ENCODE results near the gene NCOA7. TPM values are rescaled to one million over a fixed set of nuclear protein-coding genes. Genes with fewer than 3 reads are reported as not detected.

Gene NCOA7, protein sequence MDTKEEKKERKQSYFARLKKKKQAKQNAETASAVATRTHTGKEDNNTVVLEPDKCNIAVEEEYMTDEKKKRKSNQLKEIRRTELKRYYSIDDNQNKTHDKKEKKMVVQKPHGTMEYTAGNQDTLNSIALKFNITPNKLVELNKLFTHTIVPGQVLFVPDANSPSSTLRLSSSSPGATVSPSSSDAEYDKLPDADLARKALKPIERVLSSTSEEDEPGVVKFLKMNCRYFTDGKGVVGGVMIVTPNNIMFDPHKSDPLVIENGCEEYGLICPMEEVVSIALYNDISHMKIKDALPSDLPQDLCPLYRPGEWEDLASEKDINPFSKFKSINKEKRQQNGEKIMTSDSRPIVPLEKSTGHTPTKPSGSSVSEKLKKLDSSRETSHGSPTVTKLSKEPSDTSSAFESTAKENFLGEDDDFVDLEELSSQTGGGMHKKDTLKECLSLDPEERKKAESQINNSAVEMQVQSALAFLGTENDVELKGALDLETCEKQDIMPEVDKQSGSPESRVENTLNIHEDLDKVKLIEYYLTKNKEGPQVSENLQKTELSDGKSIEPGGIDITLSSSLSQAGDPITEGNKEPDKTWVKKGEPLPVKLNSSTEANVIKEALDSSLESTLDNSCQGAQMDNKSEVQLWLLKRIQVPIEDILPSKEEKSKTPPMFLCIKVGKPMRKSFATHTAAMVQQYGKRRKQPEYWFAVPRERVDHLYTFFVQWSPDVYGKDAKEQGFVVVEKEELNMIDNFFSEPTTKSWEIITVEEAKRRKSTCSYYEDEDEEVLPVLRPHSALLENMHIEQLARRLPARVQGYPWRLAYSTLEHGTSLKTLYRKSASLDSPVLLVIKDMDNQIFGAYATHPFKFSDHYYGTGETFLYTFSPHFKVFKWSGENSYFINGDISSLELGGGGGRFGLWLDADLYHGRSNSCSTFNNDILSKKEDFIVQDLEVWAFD
- 10 to 100 TPM; 26.5 to 30.0 TPM for total RNA-seq

GRCh38 chr6:125790358-125791150, at the start of gene NCOA7:
TSS of gene NCOA7 (plus strand) at chr6:125790960. CDS start at chr6:125815355, 24,395 bp downstream.
- intact Hi-C loops (cut with DNase I), result loop anchor here (10.0 kb wide), 1 partner anchor 174 kb away; no protein-coding TSS in a partner anchor
- H3K27me3 ChIP-seq, result no peaks in the 10 kb centered on the region
- peaks cover 29% of the 10 kb centered on the region for H3K4me1 ChIP-seq
- no peaks in the 10 kb centered on the region for H3K9me3 ChIP-seq
- WGBS, 2 donors, result 0 to 1% methylated on average over 16 to 92 of the region's 100 CpGs
- H3K27ac ChIP-seq, result peak within 1 kb of the TSS; percentile 90 to 97 (median 94)
- DNase-seq, result peak; percentile 69 to 79 (median 74)
- peak; percentile 77 to 88 (median 83) for TF ChIP-seq POLR2A (IDR thresholded peaks at IDR 0.05)
- TF ChIP-seq, protein P1, sequence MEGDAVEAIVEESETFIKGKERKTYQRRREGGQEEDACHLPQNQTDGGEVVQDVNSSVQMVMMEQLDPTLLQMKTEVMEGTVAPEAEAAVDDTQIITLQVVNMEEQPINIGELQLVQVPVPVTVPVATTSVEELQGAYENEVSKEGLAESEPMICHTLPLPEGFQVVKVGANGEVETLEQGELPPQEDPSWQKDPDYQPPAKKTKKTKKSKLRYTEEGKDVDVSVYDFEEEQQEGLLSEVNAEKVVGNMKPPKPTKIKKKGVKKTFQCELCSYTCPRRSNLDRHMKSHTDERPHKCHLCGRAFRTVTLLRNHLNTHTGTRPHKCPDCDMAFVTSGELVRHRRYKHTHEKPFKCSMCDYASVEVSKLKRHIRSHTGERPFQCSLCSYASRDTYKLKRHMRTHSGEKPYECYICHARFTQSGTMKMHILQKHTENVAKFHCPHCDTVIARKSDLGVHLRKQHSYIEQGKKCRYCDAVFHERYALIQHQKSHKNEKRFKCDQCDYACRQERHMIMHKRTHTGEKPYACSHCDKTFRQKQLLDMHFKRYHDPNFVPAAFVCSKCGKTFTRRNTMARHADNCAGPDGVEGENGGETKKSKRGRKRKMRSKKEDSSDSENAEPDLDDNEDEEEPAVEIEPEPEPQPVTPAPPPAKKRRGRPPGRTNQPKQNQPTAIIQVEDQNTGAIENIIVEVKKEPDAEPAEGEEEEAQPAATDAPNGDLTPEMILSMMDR (IDR thresholded peaks at IDR 0.05), result peak in 1 of 7 experiments; percentile 22
- H3K36me3 ChIP-seq (replicated peaks in 1 of 2; ENCODE audit: insufficient read depth in 1 of 2, low read depth in 2 of 2), result no peaks in the 10 kb centered on the region
- ATAC-seq, result peak; percentile 86
- peak within 1 kb of the TSS; percentile 72 to 84 for H3K4me3 ChIP-seq

DNA sequence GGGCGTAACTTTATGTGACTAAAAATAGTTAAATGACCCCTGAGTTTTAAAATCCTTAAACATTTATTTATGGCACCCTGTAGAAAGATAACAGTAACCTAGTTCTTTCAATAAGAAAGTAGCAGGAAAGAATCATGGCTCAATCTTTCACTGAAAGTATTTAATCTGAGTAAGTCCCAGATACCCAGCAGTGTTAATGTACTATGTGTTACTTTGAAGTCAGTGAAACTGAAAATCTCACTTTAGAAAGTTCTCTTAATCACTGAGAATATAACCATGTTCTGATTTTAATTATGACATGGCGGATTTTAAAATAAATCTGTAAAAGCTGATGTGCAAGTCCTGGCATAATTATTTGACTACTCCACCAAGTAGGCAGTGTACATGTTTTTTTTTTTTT, 49.4 kb upstream of the NCOA7 start:
- Histone ChIP-seq H3K27ac (no peak overlapping the region), H3K9me3 (no peaks in the 10 kb centered on the region), H3K4me1 (peaks cover 11% of the 10 kb centered on the region), H3K4me3 (no peak overlapping the region), H3K36me3 (replicated peaks in 1 of 2; ENCODE audit: insufficient read depth in 1 of 2, low read depth in 2 of 2) (no peaks in the 10 kb centered on the region), H3K27me3 (no peaks in the 10 kb centered on the region)
- intact Hi-C loops (cut with DNase I), result no loop called here
- DNase-seq, result no peak
- no peak for TF ChIP-seq POLR2A (IDR thresholded peaks at IDR 0.05)
- TF ChIP-seq, protein P1 (IDR thresholded peaks at IDR 0.05), result no peak
- WGBS, 2 donors, result 89 to 96% methylated on average over 2 of the region's 2 CpGs
- ATAC-seq, result no peak

GRCh38 chr6:125742024-125742423, 48.7 kb upstream of the NCOA7 start:
- Histone ChIP-seq H3K4me1 (peaks cover 11% of the 10 kb centered on the region), H3K27ac (peak overlapping the region in 1 of 4 donors; percentile 94), H3K4me3 (no peak overlapping the region), H3K27me3 (no peaks in the 10 kb centered on the region), H3K9me3 (no peaks in the 10 kb centered on the region), H3K36me3 (replicated peaks in 1 of 2; ENCODE audit: insufficient read depth in 1 of 2, low read depth in 2 of 2) (no peaks in the 10 kb centered on the region)
- intact Hi-C loops (cut with DNase I), result no loop called here
- DNase-seq (no peak), ATAC-seq (no peak)
- no peak for TF ChIP-seq POLR2A (IDR thresholded peaks at IDR 0.05)
- TF ChIP-seq, protein P1 (IDR thresholded peaks at IDR 0.05), result no peak
- 68 to 73% methylated on average over 2 of the region's 2 CpGs for WGBS, 2 donors

- intact Hi-C loops (cut with DNase I), result no loop called here
- 21 to 27% methylated on average over 5 of the region's 5 CpGs for WGBS, 2 donors
- Histone ChIP-seq H3K4me1 (peaks cover 11% of the 10 kb centered on the region), H3K27me3 (no peaks in the 10 kb centered on the region), H3K27ac (peak overlapping the region in 2 of 4 donors; percentile 44 to 94), H3K4me3 (no peak overlapping the region), H3K36me3 (replicated peaks in 1 of 2; ENCODE audit: insufficient read depth in 1 of 2, low read depth in 2 of 2) (no peaks in the 10 kb centered on the region), H3K9me3 (no peaks in the 10 kb centered on the region)
- ATAC-seq (no peak), DNase-seq (no peak)
- TF ChIP-seq POLR2A (IDR thresholded peaks at IDR 0.05), result no peak
- TF ChIP-seq, protein P1 (IDR thresholded peaks at IDR 0.05), result no peak
Measured at GRCh38 chr6:125742464-125743120, 48.2 kb upstream of the NCOA7 start.
